BJ (cell line): ENCODE data around the gene CDS2. TPM values are rescaled to one million over a fixed set of nuclear protein-coding genes. Genes with fewer than 3 reads are reported as not detected.

ENCODE experiments used
- CTCF ChIA-PET: fragments of 350-600 bp; formaldehyde crosslinking; extraction: SDS; loops from one replicate; lab custom pipeline; 2021; ENCODE audit warnings: antibody characterized with exemption, inconsistent platforms; lab: Yijun Ruan, JAX
- POLR2A ChIA-PET: fragments of 300-600 bp; sonication (Branson Sonifier 250); formaldehyde crosslinking; extraction: SDS; loops from one replicate; lab custom pipeline; 2021; ENCODE audit warnings: antibody characterized with exemption; lab: Charles Lee
- DNase-seq: peaks from one replicate; pipeline ENCODE4 v3.0.0-alpha.2; 2011; ENCODE audit warnings: low read depth
- H3K27me3 ChIP-seq: 2 replicates; pipeline ENCODE4 v1.6.0; 2011; ENCODE audit warnings: low read length; ENCODE audit not compliant: control insufficient read depth, insufficient read depth
- H3K36me3 ChIP-seq: 2 replicates; pipeline ENCODE4 v1.5.1; 2011; ENCODE audit warnings: low read length; ENCODE audit not compliant: control insufficient read depth, insufficient read depth
- H3K4me3 ChIP-seq: 2 replicates; pipeline ENCODE4 v1.5.1; 2011; ENCODE audit warnings: low read depth, mild to moderate bottlenecking, control low read depth, low read length
- CTCF ChIP-seq: IDR thresholded peaks from 2 replicates; pipeline ENCODE4 v1.5.1; 2011; ENCODE audit warnings: low read depth, mild to moderate bottlenecking, control low read depth, inconsistent platforms, low read length, moderate library complexity; ENCODE audit not compliant: insufficient read depth
- polyA plus RNA-seq: library from polyadenylated mRNA; depleted of rRNA; stranded (reverse); fragments of >200 nt; gene quantifications from 2 replicates; pipeline ENCODE4 v1.2.3, GENCODE V29; 2011

The CDS2 gene
- polyA plus RNA-seq, 1 experiment, result 25.2 TPM

GRCh38 chr20:5195655-5196054, 68.8 kb downstream of the CDS2 start:
- peaks cover 7% of the 10 kb centered on the region for H3K36me3 ChIP-seq
- CTCF ChIA-PET, result interaction anchor here (1.0 to 9.6 kb wide), 4 partner anchors 10 to 68 kb away, joined by 3 to 141 read pairs (median 10); partner anchors contain the start of gene CDS2

GRCh38 chr20:5196149-5196548, 69.3 kb downstream of the CDS2 start:
- TF ChIP-seq CTCF, result no peak
- Histone ChIP-seq H3K36me3 (peaks cover 7% of the 10 kb centered on the region), H3K4me3 (no peak overlapping the region), H3K27me3 (no peaks in the 10 kb centered on the region)
- CTCF ChIA-PET, result interaction anchor here (1.0 to 9.6 kb wide), 4 partner anchors 9 to 68 kb away, joined by 3 to 141 read pairs (median 10); partner anchors contain the start of gene CDS2
- DNase-seq, result no peak
- POLR2A ChIA-PET, result no interaction called here

More at GRCh38 chr20:5195655-5196054, 68.8 kb downstream of the CDS2 start:
- TF ChIP-seq CTCF, result no peak
- no peak overlapping the region for H3K4me3 ChIP-seq
- no peak for DNase-seq
- POLR2A ChIA-PET, result no interaction called here
- H3K27me3 ChIP-seq, result no peaks in the 10 kb centered on the region

GRCh38 chr20:5197270-5197827, 70.5 kb downstream of the CDS2 start:
- no peak for DNase-seq
- ChIA-PET POLR2A (no interaction called here), CTCF (interaction anchor here (0.9 to 1.7 kb wide), 3 partner anchors 11 to 71 kb away, joined by 4 to 5 read pairs (median 5); partner anchors contain the start of gene CDS2)
- Histone ChIP-seq H3K27me3 (no peaks in the 10 kb centered on the region), H3K4me3 (no peak overlapping the region), H3K36me3 (peaks cover 7% of the 10 kb centered on the region)
- no peak for TF ChIP-seq CTCF

- no peak for DNase-seq
- ChIA-PET POLR2A (no interaction called here), CTCF (interaction anchor here (0.9 to 1.7 kb wide), 4 partner anchors 10 to 97 kb away, joined by 3 to 5 read pairs (median 4); partner anchors contain the start of gene CDS2)
- no peaks in the 10 kb centered on the region for H3K27me3 ChIP-seq
- H3K36me3 ChIP-seq, result peaks cover 7% of the 10 kb centered on the region
- no peak for TF ChIP-seq CTCF
- H3K4me3 ChIP-seq, result no peak overlapping the region
Measured at GRCh38 chr20:5197847-5198650, 71.2 kb downstream of the CDS2 start.

- no peak for TF ChIP-seq CTCF
- H3K4me3 ChIP-seq, result no peak overlapping the region
- no peak for DNase-seq
- CTCF ChIA-PET, result interaction anchor here (1.0 to 1.7 kb wide), 2 partner anchors 25 to 98 kb away, joined by 3 to 5 read pairs; no protein-coding TSS in a partner anchor
- peaks cover 7% of the 10 kb centered on the region for H3K36me3 ChIP-seq
- POLR2A ChIA-PET, result no interaction called here
- no peaks in the 10 kb centered on the region for H3K27me3 ChIP-seq
Measured at GRCh38 chr20:5198651-5198924, 71.8 kb downstream of the CDS2 start.
